Right lobe of liver (tissue), 6 donors: ENCODE results near the gene PPTC7. TPM values are rescaled to one million over a fixed set of nuclear protein-coding genes. Genes with fewer than 3 reads are reported as not detected.
A peak's percentile ranks its signal among the peaks of the same experiment; 100 is the strongest.
"Not testable (repeated sequence)": the region's sequence is repeated elsewhere in the genome, so short reads cannot be mapped to it uniquely, and the experiment has no call there.

Experiments used
- ATAC-seq, 4 donors: fragments of 200-7000 bp; cut with Tn5 transposase; one replicate each; pipeline ENCODE4 v1.9.1; 2020; ENCODE audit warnings: mild to moderate bottlenecking in 4 of 4, moderate library complexity in 4 of 4
- DNase-seq, 3 donors: peaks; one replicate each; pipeline ENCODE4 v3.0.0-alpha.2; 2020
- H3K27ac ChIP-seq, 3 donors: fragments of 200-600 bp; one replicate each; pipeline ENCODE4 v1.8.0; 2022
- H3K27me3 ChIP-seq, 2 donors: fragments of 200-600 bp; one replicate each; pipeline ENCODE4 v1.8.0; 2022
- H3K36me3 ChIP-seq, 4 donors: fragments of 200-600 bp; sonication (generic) in 1 of 4; one replicate each; pipeline versions ENCODE4 v1.5.1 to v1.8.0; 2017 to 2022; ENCODE audit warnings: control low read depth in 1 of 4
- H3K4me1 ChIP-seq, 4 donors: fragments of 200-600 bp; sonication (generic) in 1 of 4; one replicate each; pipeline versions ENCODE4 v1.5.1 to v1.8.0; 2017 to 2022; ENCODE audit warnings: control low read depth in 1 of 4
- H3K4me3 ChIP-seq, 3 donors: fragments of 200-600 bp; one replicate each; pipeline ENCODE4 v1.8.0; 2022
- H3K9me3 ChIP-seq, 4 donors: fragments of 200-600 bp; sonication (generic) in 1 of 4; one replicate each; pipeline versions ENCODE4 v1.5.1 to v1.8.0; 2017 to 2022; ENCODE audit warnings: control low read depth in 1 of 4
- CTCF ChIP-seq, 4 donors: fragments of 200-600 bp in 3 of 4; fragments of 450-650 bp in 1 of 4; IDR thresholded peaks; one replicate each; pipeline versions ENCODE4 v1.5.1 to v1.8.0; 2016 to 2022; ENCODE audit warnings: antibody characterized with exemption in 4 of 4, mild to moderate bottlenecking in 2 of 4
- POLR2A ChIP-seq: fragments of 450-650 bp; IDR thresholded peaks from one replicate; pipeline ENCODE4 v1.6.1; 2017; ENCODE audit warnings: antibody characterized with exemption, mild to moderate bottlenecking
- whole genome bisulfite sequencing: methylation state at CpG from one replicate; pipeline ENCODE4 v1.1.6; 2018; ENCODE audit warnings: low coverage, low lambda C conversion rate; ENCODE audit not compliant: insufficient coverage; ENCODE audit errors: missing lambda C conversion rate; 5-methylcytosine and 5-hydroxymethylcytosine counted together
- intact Hi-C, 2 donors: fragments of 100-400 bp; cut with DNase I; formaldehyde crosslinking; loops; one replicate each; pipeline versions ENCODE4 v1.11.2 to v1.14.1; 2022
- total RNA-seq, 6 experiments: library from RNA; depleted of rRNA in 2 of 6; stranded (reverse); fragments of >200 nt in 2 of 6; fragmentation: NEBNext Ultra II Directional in 3 of 6; extraction: Animal tissue kit (Norgen Biotek cat#: 25700) in 3 of 6; gene quantifications; one replicate each; pipeline versions ENCODE4 v1.1.0 to v1.2.4, GENCODE V29; 2016 to 2023
- donor health status: DM: no; HTN: yes; CAD: no.
- donor health status: DM: no; HTN: no; CAD: no.
- donor health status: DM: no; HTN: no; CAD: no.
- donor health status: DM: no; HTN: yes; CAD: no.
- donor health status: DM: no; HTN: yes; CAD: no.

PPTC7 gene
- total RNA-seq, 6 experiments from 2014 or later, result 6.3 to 15.0 (median 11.5) TPM

GRCh38 chr12:110606253-110606611 is 23.1 kb upstream of the PPTC7 start:
- H3K27me3 ChIP-seq, result no peaks in the 10 kb centered on the region
- no peaks in the 10 kb centered on the region for H3K9me3 ChIP-seq
- no peaks in the 10 kb centered on the region for H3K36me3 ChIP-seq
- no peak for TF ChIP-seq POLR2A
- TF ChIP-seq CTCF (IDR thresholded peaks at IDR 0.05), result no peak
- intact Hi-C loops, result loop anchor here in 1 of 2 donors (10.0 kb wide), 1 partner anchor 101 kb away; the partner anchor contains the start of genes RAD9B and VPS29
- no peak for ATAC-seq
- no peak overlapping the region for H3K4me3 ChIP-seq
- peak overlapping the region in 2 of 3 donors; percentile 48 to 60 for H3K27ac ChIP-seq
- WGBS, result 74% methylated on average over 3 of the region's 8 CpGs
- no peak for DNase-seq
- no peaks in the 10 kb centered on the region for H3K4me1 ChIP-seq

GRCh38 chr12:110602085-110602814 is 19.1 kb upstream of the PPTC7 start:
- H3K4me1 ChIP-seq, H3K27me3 ChIP-seq, DNase-seq, H3K36me3 ChIP-seq, H3K4me3 ChIP-seq, H3K9me3 ChIP-seq, H3K27ac ChIP-seq: not testable (repeated sequence)
- intact Hi-C loops, result loop anchor here (5.0 to 10.0 kb wide), 3 partner anchors 50 to 97 kb away; partner anchors contain the start of genes RAD9B (in 1 of the 2) and VPS29 (in 1 of the 2)
- ATAC-seq, result peak; percentile 80 to 87 (median 83)
- WGBS, result 48% methylated on average over 14 of the region's 14 CpGs
- TF ChIP-seq CTCF (IDR thresholded peaks at IDR 0.05), result peak; percentile 71 to 87 (median 78)

GRCh38 chr12:110600254-110600653 is 17.1 kb upstream of the PPTC7 start:
- TF ChIP-seq CTCF (IDR thresholded peaks at IDR 0.05) (peak; percentile 50 to 71 (median 53)), POLR2A (no peak)
- H3K27me3 ChIP-seq, result no peaks in the 10 kb centered on the region
- peak overlapping the region in 1 of 3 donors; percentile 1 for H3K27ac ChIP-seq
- no peaks in the 10 kb centered on the region for H3K36me3 ChIP-seq
- no peak overlapping the region for H3K4me3 ChIP-seq
- H3K9me3 ChIP-seq, result no peaks in the 10 kb centered on the region
- 6% methylated on average over 4 of the region's 4 CpGs for WGBS
- DNase-seq (no peak), ATAC-seq (peak; percentile 84 to 90 (median 86))
- H3K4me1 ChIP-seq, result peaks cover 0 to 10% (median 0%) of the 10 kb centered on the region in 4 donors
- intact Hi-C loops, result loop anchor here (5.0 to 10.0 kb wide), 3 partner anchors 48 to 95 kb away; partner anchors contain the start of genes RAD9B (in 1 of the 2) and VPS29 (in 1 of the 2)

- no peak for DNase-seq
- intact Hi-C loops, result loop anchor here in 1 of 2 donors (10.0 kb wide), 1 partner anchor 145 kb away; the partner anchor contains the start of gene ARPC3
- no peak for TF ChIP-seq POLR2A
- no peak for TF ChIP-seq CTCF (IDR thresholded peaks at IDR 0.05)
- no peaks in the 10 kb centered on the region for H3K9me3 ChIP-seq
- peaks cover 0 to 10% (median 0%) of the 10 kb centered on the region in 4 donors for H3K4me1 ChIP-seq
- no peak for ATAC-seq
- H3K36me3 ChIP-seq, result no peaks in the 10 kb centered on the region
- WGBS, result 51% methylated on average over 3 of the region's 4 CpGs
- no peaks in the 10 kb centered on the region for H3K27me3 ChIP-seq
- no peak overlapping the region for H3K4me3 ChIP-seq
- H3K27ac ChIP-seq, result no peak overlapping the region
Measured at GRCh38 chr12:110599334-110599733, 16.2 kb upstream of the PPTC7 start.
